Hepatocyte (in vitro differentiated cells): ENCODE measurements around the gene SERINC5.

Experiments used
- EZH2 ChIP-seq: fragments of 200-600 bp; sonication (generic); IDR thresholded peaks from 2 replicates; pipeline ENCODE4 v1.6.1; 2016; ENCODE audit warnings: antibody characterized with exemption, mild to moderate bottlenecking, borderline replicate concordance
- EZH2phosphoT487 ChIP-seq: fragments of 200-600 bp; sonication (generic); IDR thresholded peaks from one replicate; pipeline ENCODE4 v1.6.1; 2018; ENCODE audit warnings: antibody characterized with exemption, mild to moderate bottlenecking, low read depth, moderate library complexity; ENCODE audit not compliant: unreplicated experiment, severe bottlenecking
- TF ChIP-seq, protein P1 (sequence below): fragments of 200-600 bp; sonication (generic); IDR thresholded peaks from 2 replicates; pipeline ENCODE4 v1.5.1; 2016; ENCODE audit warnings: antibody characterized with exemption, mild to moderate bottlenecking; ENCODE audit not compliant: poor library complexity

DNA sequence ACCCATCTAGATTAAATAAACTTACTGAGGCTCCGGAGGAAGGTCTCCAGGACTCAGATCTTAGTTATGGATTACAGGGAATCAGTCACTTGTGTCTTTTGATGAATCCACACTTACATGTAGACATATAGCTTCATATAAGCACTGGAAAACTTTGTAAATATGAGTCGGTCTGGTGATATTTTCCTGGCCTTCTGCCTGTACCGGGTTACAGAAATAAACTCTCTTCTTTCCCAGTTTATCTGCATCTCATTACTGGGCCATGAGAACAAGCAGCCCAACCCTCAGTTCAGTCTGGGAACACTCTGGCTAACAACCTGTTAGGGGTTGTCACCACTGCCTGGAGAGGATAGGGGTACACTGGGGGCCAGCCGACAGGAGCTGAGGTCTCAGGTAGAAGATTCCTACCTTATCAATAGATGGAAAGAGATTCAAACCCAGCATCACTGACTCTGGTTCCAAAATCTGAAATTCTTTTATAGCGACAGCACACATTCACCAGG, 161.6 kb downstream of the SERINC5 start:
- TF ChIP-seq, protein P1, sequence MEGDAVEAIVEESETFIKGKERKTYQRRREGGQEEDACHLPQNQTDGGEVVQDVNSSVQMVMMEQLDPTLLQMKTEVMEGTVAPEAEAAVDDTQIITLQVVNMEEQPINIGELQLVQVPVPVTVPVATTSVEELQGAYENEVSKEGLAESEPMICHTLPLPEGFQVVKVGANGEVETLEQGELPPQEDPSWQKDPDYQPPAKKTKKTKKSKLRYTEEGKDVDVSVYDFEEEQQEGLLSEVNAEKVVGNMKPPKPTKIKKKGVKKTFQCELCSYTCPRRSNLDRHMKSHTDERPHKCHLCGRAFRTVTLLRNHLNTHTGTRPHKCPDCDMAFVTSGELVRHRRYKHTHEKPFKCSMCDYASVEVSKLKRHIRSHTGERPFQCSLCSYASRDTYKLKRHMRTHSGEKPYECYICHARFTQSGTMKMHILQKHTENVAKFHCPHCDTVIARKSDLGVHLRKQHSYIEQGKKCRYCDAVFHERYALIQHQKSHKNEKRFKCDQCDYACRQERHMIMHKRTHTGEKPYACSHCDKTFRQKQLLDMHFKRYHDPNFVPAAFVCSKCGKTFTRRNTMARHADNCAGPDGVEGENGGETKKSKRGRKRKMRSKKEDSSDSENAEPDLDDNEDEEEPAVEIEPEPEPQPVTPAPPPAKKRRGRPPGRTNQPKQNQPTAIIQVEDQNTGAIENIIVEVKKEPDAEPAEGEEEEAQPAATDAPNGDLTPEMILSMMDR: no peak
- TF ChIP-seq EZH2 (no peak), EZH2phosphoT487 (no peak)
